CD14-positive monocyte (primary cell): Measurements from ENCODE around the gene ITGA3. TPM values are rescaled to one million over a fixed set of nuclear protein-coding genes. Genes with fewer than 3 reads are reported as not detected.

ENCODE experiments used
- DNase-seq, 3 donors: peaks; one replicate each; pipeline ENCODE4 v3.0.0-alpha.2; 2011 to 2022
- H2AFZ ChIP-seq: 2 replicates; pipeline ENCODE4 v1.6.0; 2012; ENCODE audit warnings: mild to moderate bottlenecking, low read depth, low read length, inconsistent platforms; ENCODE audit not compliant: insufficient read depth, poor library complexity, severe bottlenecking
- H3K27ac ChIP-seq, 2 donors: 1 replicate in 1 of 2; 2 replicates in 1 of 2; pipeline ENCODE4 v1.5.1; 2012 to 2013; ENCODE audit warnings: low read length in 2 of 2, control low read depth in 1 of 2, inconsistent platforms in 1 of 2, low read depth in 1 of 2, mild to moderate bottlenecking in 1 of 2
- H3K27me3 ChIP-seq, 2 donors: one replicate each; pipeline versions ENCODE4 v1.6.0 to v1.6.1; 2011 to 2013; ENCODE audit warnings: low read length in 2 of 2; ENCODE audit not compliant: control insufficient read depth in 2 of 2, insufficient read depth in 2 of 2
- H3K36me3 ChIP-seq, 2 donors: replicated peaks in 1 of 2; 1 replicate in 1 of 2; 2 replicates in 1 of 2; pipeline versions ENCODE4 v1.5.1 to v1.6.1; 2012 to 2013; ENCODE audit warnings: low read length in 2 of 2, control low read depth in 1 of 2, inconsistent platforms in 1 of 2, mild to moderate bottlenecking in 1 of 2; ENCODE audit not compliant: insufficient read depth in 2 of 2, control insufficient read depth in 1 of 2
- H3K4me1 ChIP-seq, 2 donors: 1 replicate in 1 of 2; 2 replicates in 1 of 2; pipeline versions ENCODE4 v1.5.1 to v1.6.1; 2012 to 2013; ENCODE audit warnings: low read length in 2 of 2, control low read depth in 1 of 2, inconsistent platforms in 1 of 2, mild to moderate bottlenecking in 1 of 2, moderate library complexity in 1 of 2; ENCODE audit not compliant: insufficient read depth in 2 of 2, control insufficient read depth in 1 of 2
- H3K4me2 ChIP-seq: replicated peaks from 2 replicates; pipeline ENCODE3; 2012; ENCODE audit warnings: low read length, moderate library complexity, mild to moderate bottlenecking; ENCODE audit not compliant: poor library complexity, severe bottlenecking; ENCODE audit errors: extremely low read depth
- H3K4me3 ChIP-seq, 3 experiments: fragments of 200-600 bp in 1 of 3; sonication (generic) in 1 of 3; replicated peaks in 1 of 3; 1 replicate in 2 of 3; 2 replicates in 1 of 3; pipeline ENCODE4 v1.5.1; 2011 to 2013; ENCODE audit warnings: low read length in 3 of 3, mild to moderate bottlenecking in 3 of 3, control low read depth in 2 of 3, low read depth in 2 of 3, inconsistent platforms in 1 of 3, moderate library complexity in 1 of 3
- H3K79me2 ChIP-seq: 2 replicates; pipeline ENCODE4 v1.6.0; 2012; ENCODE audit warnings: mild to moderate bottlenecking, control low read depth, inconsistent platforms, low read length, moderate library complexity; ENCODE audit not compliant: insufficient read depth
- H3K9ac ChIP-seq: 2 replicates; pipeline ENCODE4 v1.6.0; 2017; ENCODE audit warnings: low read length, mild to moderate bottlenecking; ENCODE audit not compliant: insufficient read depth, poor library complexity, severe bottlenecking
- H3K9me3 ChIP-seq, 2 donors: replicated peaks in 1 of 2; 1 replicate in 1 of 2; 2 replicates in 1 of 2; pipeline versions ENCODE4 v1.5.1 to v1.6.1; 2012 to 2013; ENCODE audit warnings: low read length in 2 of 2, control low read depth in 1 of 2; ENCODE audit not compliant: control insufficient read depth in 1 of 2, insufficient read depth in 1 of 2
- H4K20me1 ChIP-seq: 2 replicates; pipeline ENCODE4 v1.6.0; 2012; ENCODE audit warnings: mild to moderate bottlenecking, low read length, control low read depth, moderate library complexity; ENCODE audit not compliant: insufficient read depth
- H3K27ac Mint-ChIP-seq, 7 donors: one replicate each; pipeline ENCODE4 v1.8.0; 2020; ENCODE audit warnings: mild to moderate bottlenecking in 7 of 7, mixed read lengths in 7 of 7, moderate library complexity in 6 of 7, inconsistent platforms in 2 of 7
- H3K27me3 Mint-ChIP-seq, 3 donors: one replicate each; pipeline ENCODE4 v1.8.0; 2021 to 2022; ENCODE audit warnings: low read depth in 3 of 3, mild to moderate bottlenecking in 3 of 3, mixed read lengths in 3 of 3, moderate library complexity in 3 of 3, inconsistent platforms in 1 of 3
- H3K36me3 Mint-ChIP-seq, 2 donors: one replicate each; pipeline ENCODE4 v1.8.0; 2020; ENCODE audit warnings: mixed read lengths in 2 of 2, inconsistent platforms in 1 of 2, mild to moderate bottlenecking in 1 of 2
- H3K4me1 Mint-ChIP-seq: one replicate; pipeline ENCODE4 v1.8.0; 2020; ENCODE audit warnings: mild to moderate bottlenecking, mixed read lengths
- H3K4me3 Mint-ChIP-seq, 2 donors: one replicate each; pipeline ENCODE4 v1.8.0; 2020; ENCODE audit warnings: mild to moderate bottlenecking in 2 of 2, mixed read lengths in 2 of 2, moderate library complexity in 1 of 2
- H3K9me3 Mint-ChIP-seq, 7 donors: one replicate each; pipeline ENCODE4 v1.8.0; 2020 to 2022; ENCODE audit warnings: mixed read lengths in 7 of 7, mild to moderate bottlenecking in 6 of 7, moderate library complexity in 6 of 7, inconsistent platforms in 2 of 7
- CTCF ChIP-seq: fragments of 200-600 bp; IDR thresholded peaks from one replicate; pipeline ENCODE4 v1.8.0; 2022; ENCODE audit warnings: antibody characterized with exemption, mild to moderate bottlenecking
- WGBS: methylation state at CpG from one replicate; pipeline ENCODE4 v1.1.5; 2013; ENCODE audit warnings: missing lambda C conversion rate; ENCODE audit not compliant: insufficient coverage; 5-methylcytosine and 5-hydroxymethylcytosine counted together
- intact Hi-C, 2 donors: fragments of 100-400 bp; cut with micrococcal nuclease; formaldehyde crosslinking; loops; one replicate each; pipeline versions ENCODE4 v1.15.0 to v1.15.1; 2023
- polyA plus RNA-seq, 3 donors: library from polyadenylated mRNA; depleted of rRNA in 1 of 3; unstranded in 2 of 3; stranded (reverse) in 1 of 3; fragments of 300-500 nt in 2 of 3; fragments of >200 nt in 1 of 3; fragmentation: Illumina TruSeq in 2 of 3; gene quantifications; 1 replicate in 2 of 3; 2 replicates in 1 of 3; pipeline ENCODE4 v1.2.3, GENCODE V29; 2012 to 2021

The ITGA3 gene
- polyA plus RNA-seq, 3 donors, result 0.31 to 0.36 TPM; not detected in 1

- no peaks in the 10 kb centered on the region for H4K20me1 ChIP-seq
- TF ChIP-seq CTCF, result no peak
- DNase-seq, result no peak
- H3K4me3 Mint-ChIP-seq, result no peak overlapping the region
- H3K27me3 ChIP-seq, result no peaks in the 10 kb centered on the region
- H3K4me3 ChIP-seq, result no peak overlapping the region
- intact Hi-C loops, result no loop called here
- no peak overlapping the region for H3K27ac Mint-ChIP-seq
- no peak overlapping the region for H3K9ac ChIP-seq
- H2AFZ ChIP-seq, result no peak overlapping the region
- peaks cover 0 to 3% of the 10 kb centered on the region in 2 donors for H3K4me1 ChIP-seq
- H3K79me2 ChIP-seq, result no peaks in the 10 kb centered on the region
- WGBS, result 95% methylated on average over 21 of the region's 25 CpGs
- no peaks in the 10 kb centered on the region for H3K36me3 ChIP-seq
- H3K27me3 Mint-ChIP-seq, result peaks cover 4 to 8% (median 7%) of the 10 kb centered on the region in 3 donors
- no peak overlapping the region for H3K4me2 ChIP-seq
- peaks cover 0 to 3% (median 0%) of the 10 kb centered on the region in 7 donors for H3K9me3 Mint-ChIP-seq
- no peak overlapping the region for H3K27ac ChIP-seq
- H3K9me3 ChIP-seq, result no peaks in the 10 kb centered on the region
- H3K36me3 Mint-ChIP-seq, result no peaks in the 10 kb centered on the region
- H3K4me1 Mint-ChIP-seq, result no peaks in the 10 kb centered on the region
These were observed 33.3 kb downstream of the ITGA3 start for GRCh38 chr17:50088952-50089825.

GRCh38 chr17:50090071-50090470 lies 34.2 kb downstream of the ITGA3 start:
- H4K20me1 ChIP-seq, result no peaks in the 10 kb centered on the region
- TF ChIP-seq CTCF, result no peak
- H3K4me3 Mint-ChIP-seq, result no peak overlapping the region

More at GRCh38 chr17:50090071-50090470, 34.2 kb downstream of the ITGA3 start:
- 100% methylated on average over 2 of the region's 6 CpGs for WGBS
- Histone ChIP-seq H3K9ac (no peak overlapping the region), H3K27ac (no peak overlapping the region), H3K9me3 (no peaks in the 10 kb centered on the region), H3K4me3 (no peak overlapping the region), H3K27me3 (no peaks in the 10 kb centered on the region), H3K4me1 (peaks cover 5 to 9% of the 10 kb centered on the region in 2 donors), H2AFZ (no peak overlapping the region), H3K4me2 (no peak overlapping the region), H3K36me3 (no peaks in the 10 kb centered on the region), H3K79me2 (no peaks in the 10 kb centered on the region)
- H3K36me3 Mint-ChIP-seq, result no peaks in the 10 kb centered on the region
- intact Hi-C loops, result no loop called here
- peaks cover 0 to 3% (median 0%) of the 10 kb centered on the region in 7 donors for H3K9me3 Mint-ChIP-seq
- H3K27ac Mint-ChIP-seq, result no peak overlapping the region
- H3K27me3 Mint-ChIP-seq, result peaks cover 4 to 8% (median 7%) of the 10 kb centered on the region in 3 donors
- DNase-seq, result no peak
- peaks cover 6% of the 10 kb centered on the region for H3K4me1 Mint-ChIP-seq
